Chondrocyte (in vitro differentiated cells): Measurements from ENCODE around the gene PIK3R6. TPM values are rescaled to one million over a fixed set of nuclear protein-coding genes. Genes with fewer than 3 reads are reported as not detected.

Experiments
- DNase-seq: peaks from one replicate; pipeline ENCODE4 v3.0.0; 2021; ENCODE audit warnings: mixed read lengths, low spot score
- H3K27ac Mint-ChIP-seq: one replicate; pipeline ENCODE4 v1.8.0; 2021; ENCODE audit warnings: mild to moderate bottlenecking, moderate library complexity, mixed read lengths; ENCODE audit not compliant: unreplicated experiment
- H3K27me3 Mint-ChIP-seq: 2 replicates; pipeline ENCODE4 v1.8.0; 2021; ENCODE audit warnings: low read depth, mixed read lengths
- H3K36me3 Mint-ChIP-seq: 2 replicates; pipeline ENCODE4 v1.8.0; 2021; ENCODE audit warnings: low read depth, mixed read lengths
- H3K4me1 Mint-ChIP-seq: 2 replicates; pipeline ENCODE4 v1.8.0; 2021; ENCODE audit warnings: low read depth, mild to moderate bottlenecking, mixed read lengths
- H3K4me3 Mint-ChIP-seq: one replicate; pipeline ENCODE4 v1.8.0; 2021; ENCODE audit warnings: mild to moderate bottlenecking, moderate library complexity, mixed read lengths; ENCODE audit not compliant: unreplicated experiment
- H3K9me3 Mint-ChIP-seq: 2 replicates; pipeline ENCODE4 v1.8.0; 2021; ENCODE audit warnings: low read depth, mixed read lengths
- total RNA-seq: library from RNA; stranded (reverse); gene quantifications from 3 replicates; pipeline ENCODE4 v1.2.1, GENCODE V29; 2021
- TF ChIP-seq, protein P1 (sequence below): fragments of 200-600 bp; sonication (generic); IDR thresholded peaks from 2 replicates; pipeline ENCODE4 v1.5.0; 2021; ENCODE audit warnings: antibody characterized with exemption, mild to moderate bottlenecking, moderate library complexity

The PIK3R6 gene
- total RNA-seq, 1 donor from 2014 or later = not detected

DNA sequence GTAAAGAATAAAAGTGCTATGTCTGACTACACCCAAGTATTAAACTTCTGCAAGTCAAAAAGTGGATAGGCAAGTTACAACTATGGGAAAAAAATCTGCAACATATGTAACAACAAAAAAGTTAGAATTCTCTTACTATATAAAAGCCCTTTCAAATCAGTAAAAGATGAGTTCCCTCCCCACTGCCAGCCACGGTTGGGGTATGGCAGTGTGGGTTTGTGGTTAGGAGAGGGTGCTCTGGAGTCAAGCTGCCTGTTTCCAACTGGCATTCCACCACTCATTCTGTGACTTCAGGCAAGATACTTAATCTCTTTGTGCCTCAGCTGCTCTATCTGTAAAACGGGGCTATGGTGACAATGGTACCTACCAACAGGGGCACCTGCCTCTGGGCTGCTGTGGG, 41.7 kb downstream of the PIK3R6 start:
- H3K9me3 Mint-ChIP-seq = peaks cover 19% of the 10 kb centered on the region
- peaks cover 9% of the 10 kb centered on the region for H3K27me3 Mint-ChIP-seq
- TF ChIP-seq, protein P1, sequence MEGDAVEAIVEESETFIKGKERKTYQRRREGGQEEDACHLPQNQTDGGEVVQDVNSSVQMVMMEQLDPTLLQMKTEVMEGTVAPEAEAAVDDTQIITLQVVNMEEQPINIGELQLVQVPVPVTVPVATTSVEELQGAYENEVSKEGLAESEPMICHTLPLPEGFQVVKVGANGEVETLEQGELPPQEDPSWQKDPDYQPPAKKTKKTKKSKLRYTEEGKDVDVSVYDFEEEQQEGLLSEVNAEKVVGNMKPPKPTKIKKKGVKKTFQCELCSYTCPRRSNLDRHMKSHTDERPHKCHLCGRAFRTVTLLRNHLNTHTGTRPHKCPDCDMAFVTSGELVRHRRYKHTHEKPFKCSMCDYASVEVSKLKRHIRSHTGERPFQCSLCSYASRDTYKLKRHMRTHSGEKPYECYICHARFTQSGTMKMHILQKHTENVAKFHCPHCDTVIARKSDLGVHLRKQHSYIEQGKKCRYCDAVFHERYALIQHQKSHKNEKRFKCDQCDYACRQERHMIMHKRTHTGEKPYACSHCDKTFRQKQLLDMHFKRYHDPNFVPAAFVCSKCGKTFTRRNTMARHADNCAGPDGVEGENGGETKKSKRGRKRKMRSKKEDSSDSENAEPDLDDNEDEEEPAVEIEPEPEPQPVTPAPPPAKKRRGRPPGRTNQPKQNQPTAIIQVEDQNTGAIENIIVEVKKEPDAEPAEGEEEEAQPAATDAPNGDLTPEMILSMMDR = no peak
- no peaks in the 10 kb centered on the region for H3K36me3 Mint-ChIP-seq
- H3K4me3 Mint-ChIP-seq = no peak overlapping the region
- no peak for DNase-seq
- H3K4me1 Mint-ChIP-seq = no peaks in the 10 kb centered on the region
- no peak overlapping the region for H3K27ac Mint-ChIP-seq

DNA sequence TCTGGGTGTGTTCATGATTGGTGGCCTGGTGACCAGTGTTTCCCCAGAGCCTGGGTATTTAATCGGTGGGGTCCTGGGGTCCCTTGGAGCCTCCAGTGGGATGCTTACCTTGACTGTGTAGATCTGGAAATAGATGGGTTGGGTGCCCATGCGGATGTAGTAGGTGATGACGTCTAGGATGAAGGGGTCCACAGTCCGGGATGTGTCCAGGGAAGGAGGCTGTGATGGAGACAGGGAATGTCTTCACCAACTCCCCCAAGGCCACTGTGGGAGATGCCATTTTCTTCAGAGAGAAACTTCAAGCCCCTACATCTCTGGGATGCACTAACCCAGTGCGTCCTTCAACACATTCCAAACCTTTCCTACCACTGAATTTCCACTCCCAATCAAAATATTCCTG, 44.2 kb downstream of the PIK3R6 start:
- H3K27me3 Mint-ChIP-seq = peaks cover 24% of the 10 kb centered on the region
- H3K4me1 Mint-ChIP-seq = no peaks in the 10 kb centered on the region
- H3K4me3 Mint-ChIP-seq = no peak overlapping the region
- no peak for DNase-seq
- H3K9me3 Mint-ChIP-seq = peaks cover 19% of the 10 kb centered on the region
- TF ChIP-seq, protein P1 = no peak
- no peaks in the 10 kb centered on the region for H3K36me3 Mint-ChIP-seq
- no peak overlapping the region for H3K27ac Mint-ChIP-seq

DNA sequence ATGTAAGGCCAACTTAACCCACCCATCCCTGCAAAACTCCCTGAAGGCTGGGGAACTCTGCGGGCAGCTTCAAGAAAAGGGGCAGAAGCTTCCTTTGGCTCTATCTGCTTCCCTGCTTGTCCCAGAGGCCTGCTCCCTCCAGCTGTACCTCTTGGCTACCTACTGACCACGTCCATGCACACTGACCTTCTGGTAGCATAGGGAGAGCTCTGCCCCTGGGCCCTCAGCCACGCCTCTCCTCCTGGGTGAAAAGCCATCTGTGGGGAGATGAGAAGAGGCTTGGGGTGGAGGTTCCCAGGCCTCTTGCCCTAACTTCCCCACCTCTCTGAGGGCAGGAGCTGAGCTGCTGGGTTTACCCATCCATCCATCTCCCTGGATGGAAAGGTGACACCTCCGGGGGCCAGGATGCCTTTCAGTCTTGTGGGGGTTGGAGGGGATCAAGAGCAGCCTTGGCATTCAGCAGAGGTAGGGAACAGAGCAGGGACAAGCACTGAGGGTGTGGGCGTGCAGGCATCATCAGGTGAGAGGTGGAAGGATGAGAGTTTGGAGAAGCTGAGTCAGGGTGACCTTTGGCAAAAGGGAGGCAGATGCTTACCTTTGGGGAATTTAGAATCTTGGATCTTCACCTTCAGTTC, 45.0 kb downstream of the PIK3R6 start:
- DNase-seq = no peak
- no peak overlapping the region for H3K4me3 Mint-ChIP-seq
- H3K9me3 Mint-ChIP-seq = peaks cover 19% of the 10 kb centered on the region
- no peaks in the 10 kb centered on the region for H3K4me1 Mint-ChIP-seq
- TF ChIP-seq, protein P1 = no peak
- H3K27me3 Mint-ChIP-seq = peaks cover 30% of the 10 kb centered on the region
- no peak overlapping the region for H3K27ac Mint-ChIP-seq
- H3K36me3 Mint-ChIP-seq = no peaks in the 10 kb centered on the region

DNA sequence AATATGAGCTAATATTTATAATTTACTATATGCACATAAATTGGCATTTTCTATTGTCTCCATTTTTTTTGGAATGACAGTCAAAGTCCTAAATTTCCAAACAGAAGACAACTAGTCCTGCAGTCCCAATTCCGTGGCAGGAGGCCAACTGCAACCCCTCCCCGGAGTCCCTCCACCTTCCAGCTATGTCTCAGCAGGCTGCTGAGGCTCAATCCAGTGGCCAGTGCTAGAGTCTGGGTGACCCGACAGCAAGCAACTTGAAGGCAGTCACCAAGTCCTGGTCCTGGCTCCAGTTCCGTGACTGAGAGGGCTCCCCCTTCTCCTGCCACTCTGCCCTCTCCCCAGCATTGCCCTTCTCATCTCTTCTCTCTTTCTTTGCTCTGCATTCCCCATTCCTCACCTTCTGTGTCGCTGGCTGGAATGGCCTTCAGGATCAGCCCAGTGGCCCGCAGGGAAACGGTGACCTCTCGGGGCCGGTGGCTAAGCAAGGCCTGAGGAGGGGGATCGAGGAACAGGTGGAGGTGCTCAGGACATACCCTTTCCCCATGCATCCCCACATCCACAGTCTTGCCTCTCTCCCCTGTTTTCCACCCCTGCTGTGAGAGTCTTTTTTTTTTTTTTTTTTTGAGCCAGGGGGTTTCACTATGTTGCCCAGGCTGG, 45.9 kb downstream of the PIK3R6 start:
- Mint-ChIP-seq H3K4me3 (no peak overlapping the region), H3K27ac (no peak overlapping the region), H3K36me3 (no peaks in the 10 kb centered on the region), H3K4me1 (no peaks in the 10 kb centered on the region), H3K27me3 (peaks cover 27% of the 10 kb centered on the region), H3K9me3 (peaks cover 19% of the 10 kb centered on the region)
- TF ChIP-seq, protein P1 = no peak
- DNase-seq = no peak

DNA sequence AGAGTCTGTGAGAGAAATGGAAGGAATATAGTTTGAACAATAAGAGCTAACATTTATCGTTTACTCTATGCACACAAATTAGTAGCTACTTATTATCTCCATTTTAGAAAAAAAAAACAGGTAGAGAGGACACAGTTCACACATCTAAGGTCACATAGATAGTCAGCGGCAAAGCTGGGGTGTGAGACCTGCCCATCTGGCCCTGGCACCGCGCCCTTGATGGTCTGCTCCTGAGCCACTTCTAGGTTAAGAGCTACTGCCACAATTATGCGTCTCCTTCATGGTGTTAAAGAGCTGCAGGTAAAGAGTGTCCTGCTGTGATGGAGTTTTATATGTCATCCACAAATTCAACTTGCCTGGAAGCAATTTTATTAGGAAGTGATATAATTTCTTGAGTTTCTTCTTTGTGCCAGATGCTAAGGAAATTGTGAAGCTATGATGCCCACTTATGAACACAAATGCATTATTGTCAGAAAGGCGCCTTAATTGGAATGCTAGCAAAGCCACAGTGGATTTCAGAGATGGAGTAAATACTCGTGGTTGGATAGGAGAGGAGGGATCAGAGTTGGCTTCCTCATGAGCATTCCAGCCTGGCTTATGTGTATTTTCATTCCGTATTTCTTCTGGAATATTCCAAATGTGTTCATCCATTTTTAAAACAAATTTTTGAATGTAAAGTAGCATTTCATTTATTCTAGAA, 47.0 kb downstream of the PIK3R6 start:
- Mint-ChIP-seq H3K27me3 (peaks cover 32% of the 10 kb centered on the region), H3K4me1 (no peaks in the 10 kb centered on the region), H3K27ac (no peak overlapping the region), H3K4me3 (no peak overlapping the region), H3K9me3 (peaks cover 18% of the 10 kb centered on the region), H3K36me3 (peaks cover under 1% of the 10 kb centered on the region)
- TF ChIP-seq, protein P1 = no peak
- no peak for DNase-seq
